HL-60 (cell line): ENCODE results near the gene NEURL1.

Source experiments
- CTCF ChIP-seq: IDR thresholded peaks from one replicate; pipeline ENCODE4 v1.5.1; 2011; ENCODE audit warnings: low read length, control low read depth, inconsistent platforms; ENCODE audit not compliant: insufficient read depth
- POLR2AphosphoS5 ChIP-seq: IDR thresholded peaks from 2 replicates; pipeline ENCODE4 v1.6.1; 2012; ENCODE audit warnings: low read depth
- REST ChIP-seq: IDR thresholded peaks from 2 replicates; pipeline ENCODE4 v1.6.1; 2012; ENCODE audit warnings: low read depth; ENCODE audit not compliant: insufficient replicate concordance

- TF ChIP-seq CTCF (no peak), POLR2AphosphoS5 (no peak), REST (no peak)
These were observed 56.7 kb downstream of the NEURL1 start for GRCh38 chr10:103550229-103550628.
